Fibroblast of lung (primary cell): Measurements from ENCODE around the gene MLC1.

Experiments used
- EZH2 ChIP-seq: IDR thresholded peaks from 2 replicates; pipeline ENCODE4 v1.5.1; 2012; ENCODE audit warnings: low read length, control low read depth, mild to moderate bottlenecking; ENCODE audit errors: missing control alignments
- TF ChIP-seq, protein P1 (sequence below), 2 donors: IDR thresholded peaks in 1 of 2; conservative IDR thresholded peaks in 1 of 2; 1 replicate in 1 of 2; 2 replicates in 1 of 2; pipeline ENCODE4 v1.5.1; 2011 to 2012; ENCODE audit warnings: low read length in 2 of 2, control low read depth in 1 of 2, inconsistent platforms in 1 of 2, low read depth in 1 of 2, mild to moderate bottlenecking in 1 of 2

DNA sequence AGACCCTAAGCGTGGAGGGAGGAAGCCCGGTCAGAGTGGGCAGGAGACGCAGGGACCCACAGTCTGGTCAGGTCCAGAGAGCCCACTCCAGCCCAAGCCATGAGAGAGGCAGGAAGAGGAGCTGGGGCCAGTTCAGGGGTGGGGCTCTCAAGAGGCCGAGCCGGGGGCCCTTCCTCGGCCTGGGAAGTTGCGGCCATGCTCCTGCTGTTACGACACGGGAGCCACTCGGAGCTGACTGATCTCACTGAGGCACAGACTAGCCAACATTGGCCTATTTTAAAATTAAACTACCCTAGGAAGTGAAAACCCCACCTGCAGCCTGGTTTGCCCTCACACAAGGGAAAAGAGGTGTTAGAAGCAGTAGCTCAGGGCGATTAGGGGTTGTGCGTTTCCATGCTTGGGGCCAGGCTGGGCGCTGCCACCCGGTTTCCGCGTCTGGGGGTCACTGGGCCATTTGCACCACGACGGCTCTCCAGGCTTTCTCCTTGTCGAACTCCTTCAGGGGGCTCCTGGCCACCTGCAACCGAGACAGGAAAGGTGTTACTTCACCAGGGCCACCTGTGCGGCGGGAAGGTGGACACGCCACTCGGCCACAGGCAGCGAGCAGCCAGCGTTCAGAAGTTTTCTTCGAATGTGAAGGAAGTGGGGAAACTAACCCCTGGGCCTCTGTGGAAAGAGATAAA is 23.9 kb downstream of the MLC1 start:
- TF ChIP-seq, protein P1, sequence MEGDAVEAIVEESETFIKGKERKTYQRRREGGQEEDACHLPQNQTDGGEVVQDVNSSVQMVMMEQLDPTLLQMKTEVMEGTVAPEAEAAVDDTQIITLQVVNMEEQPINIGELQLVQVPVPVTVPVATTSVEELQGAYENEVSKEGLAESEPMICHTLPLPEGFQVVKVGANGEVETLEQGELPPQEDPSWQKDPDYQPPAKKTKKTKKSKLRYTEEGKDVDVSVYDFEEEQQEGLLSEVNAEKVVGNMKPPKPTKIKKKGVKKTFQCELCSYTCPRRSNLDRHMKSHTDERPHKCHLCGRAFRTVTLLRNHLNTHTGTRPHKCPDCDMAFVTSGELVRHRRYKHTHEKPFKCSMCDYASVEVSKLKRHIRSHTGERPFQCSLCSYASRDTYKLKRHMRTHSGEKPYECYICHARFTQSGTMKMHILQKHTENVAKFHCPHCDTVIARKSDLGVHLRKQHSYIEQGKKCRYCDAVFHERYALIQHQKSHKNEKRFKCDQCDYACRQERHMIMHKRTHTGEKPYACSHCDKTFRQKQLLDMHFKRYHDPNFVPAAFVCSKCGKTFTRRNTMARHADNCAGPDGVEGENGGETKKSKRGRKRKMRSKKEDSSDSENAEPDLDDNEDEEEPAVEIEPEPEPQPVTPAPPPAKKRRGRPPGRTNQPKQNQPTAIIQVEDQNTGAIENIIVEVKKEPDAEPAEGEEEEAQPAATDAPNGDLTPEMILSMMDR (conservative IDR thresholded peaks at IDR 0.05 in 1 of 2, IDR thresholded peaks at IDR 0.05 in 1 of 2; ENCODE audit: low read depth in 1 of 2, low read length in 2 of 2), result no peak
- no peak for TF ChIP-seq EZH2
